C1 segment of cervical spinal cord (tissue), 14 donors: Measurements from ENCODE around the gene ALDH9A1.

Experiments used
- DNase-seq, 14 donors: peaks; one replicate each; lab custom pipeline; 2025; lab: John Stamatoyannopoulos, UW

ALDH9A1 gene

GRCh38 chr1:165623624-165624023, 74.7 kb downstream of the ALDH9A1 start:
- no peak for DNase-seq

GRCh38 chr1:165619647-165620151, 78.7 kb downstream of the ALDH9A1 start:
- DNase-seq, result no peak

- no peak for DNase-seq
These were observed 81.3 kb downstream of the ALDH9A1 start for GRCh38 chr1:165616987-165617546.

- DNase-seq, result no peak
These were observed 82.2 kb downstream of the ALDH9A1 start for GRCh38 chr1:165616054-165616612.
